ENCODE measurements around the gene ABI3BP. TPM values are rescaled to one million over a fixed set of nuclear protein-coding genes. Genes with fewer than 3 reads are reported as not detected.
"Not testable (repeated sequence)": the region's sequence is repeated elsewhere in the genome, so short reads cannot be mapped to it uniquely, and the experiment has no call there.

ABI3BP gene
- total RNA-seq (2014; rRNA removed; shearing (Covaris generic)) = 6.7 and 21.9 TPM in 2 replicates

DNA sequence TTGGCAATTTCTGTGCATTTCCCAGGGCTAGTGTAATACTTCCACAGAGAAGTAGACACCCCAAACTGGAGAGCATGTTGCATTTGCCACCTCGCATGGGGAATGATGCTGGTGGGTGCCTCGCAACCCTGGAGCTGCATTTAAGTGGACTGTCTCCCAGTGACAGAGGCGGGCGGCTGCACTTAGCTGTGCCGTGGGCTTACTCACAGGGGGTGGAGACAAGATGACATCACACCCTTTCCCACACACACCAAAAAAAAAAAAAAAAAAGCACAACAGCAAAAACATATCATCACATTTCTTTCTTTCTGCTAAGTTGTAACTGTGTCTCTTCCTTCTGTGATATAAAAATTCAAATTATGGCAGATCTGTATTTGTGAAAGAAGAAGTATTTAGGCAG, at the start of gene ABI3BP:
Gene ABI3BP, minus strand, starts transcription at position 113 of the 400 bp plus-strand sequence. Its CDS starts 37 bp downstream, at position 76.
- peak; percentile 87 for DNase-seq (ENCODE audit: low read depth)

DNA sequence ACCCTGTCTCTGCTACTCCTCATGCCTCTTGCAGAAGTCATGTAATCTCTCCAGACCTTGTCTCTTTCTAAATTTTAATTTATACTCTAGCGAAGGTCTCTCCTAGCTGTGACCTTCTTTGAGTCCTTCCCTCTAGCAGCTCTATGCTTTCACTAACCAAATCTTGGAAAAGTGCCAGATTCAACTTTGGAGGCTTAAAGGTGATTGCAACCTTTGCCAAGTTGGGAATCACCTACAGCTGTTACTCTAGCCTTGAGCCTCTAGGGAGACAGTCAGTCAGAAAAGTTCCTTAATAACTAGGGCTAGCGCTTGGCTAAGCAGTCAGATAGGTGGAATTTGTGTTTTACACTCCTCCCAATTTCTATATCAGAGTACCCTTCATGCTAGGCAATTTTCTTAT, 46.1 kb upstream of the ABI3BP start:
- peak; percentile 70 for DNase-seq (ENCODE audit: low read depth)

- DNase-seq (ENCODE audit: low read depth) = peak; percentile 88
These were observed 45.7 kb upstream of the ABI3BP start for GRCh38 chr3:101038880-101039279.

- DNase-seq (ENCODE audit: low read depth) = peak; percentile 66
These were observed 45.2 kb upstream of the ABI3BP start for GRCh38 chr3:101038393-101038792.

DNA sequence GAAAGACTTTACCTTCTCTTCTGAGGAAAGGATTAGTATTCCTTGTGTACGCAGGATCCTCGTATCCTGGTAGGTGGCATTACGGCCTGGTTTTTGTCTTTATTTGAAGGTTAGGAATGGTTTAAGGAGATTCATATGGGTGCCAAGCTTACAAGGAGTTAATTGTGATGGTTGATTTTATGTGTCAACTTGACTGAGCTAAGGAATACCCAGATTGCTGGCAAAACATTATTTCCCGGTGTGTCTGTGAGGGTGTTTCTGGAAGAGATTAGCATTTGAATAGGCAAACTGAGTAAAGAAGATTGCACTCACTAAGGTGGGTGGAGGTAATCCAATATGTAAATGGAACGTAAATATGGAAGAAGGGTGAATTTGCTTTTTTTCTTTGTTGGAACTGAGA, 44.4 kb upstream of the ABI3BP start:
- DNase-seq (ENCODE audit: low read depth) = no peak

DNA sequence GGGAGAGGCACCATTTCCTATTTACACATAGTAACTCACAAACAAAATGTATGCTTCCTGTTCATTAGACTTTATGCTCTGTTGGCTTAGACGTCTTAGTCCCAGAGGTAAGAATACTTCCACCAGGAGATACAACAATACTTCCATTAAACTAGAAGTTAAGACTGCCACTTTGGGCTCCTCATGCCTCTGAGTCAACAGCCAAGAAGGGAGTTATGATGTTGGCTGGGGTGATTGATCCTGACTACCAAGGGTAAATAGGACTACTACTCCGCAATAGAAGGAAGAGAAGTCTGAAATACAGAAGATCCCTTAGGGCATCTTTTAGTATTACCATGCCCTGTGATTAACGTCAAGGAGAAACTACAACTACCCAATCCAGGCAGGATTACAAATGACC, 43.5 kb upstream of the ABI3BP start:
- peak; percentile 62 for DNase-seq (ENCODE audit: low read depth)

- peak; percentile 100 for DNase-seq (ENCODE audit: low read depth)
These were observed 43.0 kb upstream of the ABI3BP start for GRCh38 chr3:101036213-101036618.

GRCh38 chr3:101027286-101027685, 34.1 kb upstream of the ABI3BP start:
- DNase-seq (ENCODE audit: low read depth) = no peak

- DNase-seq (ENCODE audit: low read depth) = peak; percentile 42
These were observed 33.7 kb upstream of the ABI3BP start for GRCh38 chr3:101026881-101027280.

DNA sequence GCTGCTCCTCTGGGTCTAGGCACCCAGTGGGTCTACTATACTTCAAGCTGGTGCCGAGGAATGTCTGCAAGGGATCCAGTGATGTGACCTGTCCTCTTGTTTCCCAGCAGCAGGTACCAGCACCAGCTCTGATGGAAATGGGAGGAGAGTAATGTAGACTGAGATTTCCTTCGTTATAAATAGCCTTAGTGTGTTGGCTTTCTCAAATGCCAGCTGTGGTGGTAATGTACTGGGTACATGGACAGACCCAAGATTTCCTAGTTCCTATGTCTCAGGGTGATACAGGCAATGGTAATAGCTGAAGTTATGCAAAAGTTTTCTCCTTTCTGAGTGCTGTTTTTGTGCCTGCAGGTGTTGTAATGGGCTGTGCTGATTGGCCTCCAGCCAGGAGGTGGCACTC, 33.0 kb upstream of the ABI3BP start:
- DNase-seq (ENCODE audit: low read depth) = no peak

DNA sequence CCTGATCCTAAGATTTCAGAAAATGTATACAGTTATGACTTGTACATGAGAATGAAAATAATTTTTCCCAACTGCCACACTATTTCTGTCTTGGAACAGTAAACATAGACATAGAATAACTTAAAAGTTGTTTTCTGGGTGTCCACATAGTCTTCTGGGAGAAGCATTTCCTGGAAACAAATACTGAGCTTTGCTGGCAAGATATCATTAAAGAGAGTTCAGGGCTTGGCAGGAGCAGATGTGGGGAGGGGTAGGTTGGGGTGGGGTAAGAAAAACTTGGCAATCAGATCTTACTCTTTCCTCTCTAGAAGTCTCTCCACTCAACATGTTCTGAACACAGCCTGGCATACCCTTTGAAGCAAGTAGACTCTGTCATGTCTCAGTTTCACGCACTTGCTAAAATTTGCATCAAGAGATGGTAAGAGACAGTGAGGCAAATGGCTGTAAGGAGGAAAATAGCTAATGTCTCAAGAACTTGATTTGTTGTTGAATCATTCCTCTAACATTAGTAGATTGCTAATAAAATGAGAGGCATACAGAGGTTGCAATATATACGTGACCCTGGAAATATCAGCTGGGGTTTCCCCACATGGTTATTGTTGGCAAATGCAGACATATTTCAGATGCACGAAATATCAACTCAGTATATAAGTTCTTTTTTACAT, 27.3 kb upstream of the ABI3BP start:
- no peak for DNase-seq (ENCODE audit: low read depth)

DNA sequence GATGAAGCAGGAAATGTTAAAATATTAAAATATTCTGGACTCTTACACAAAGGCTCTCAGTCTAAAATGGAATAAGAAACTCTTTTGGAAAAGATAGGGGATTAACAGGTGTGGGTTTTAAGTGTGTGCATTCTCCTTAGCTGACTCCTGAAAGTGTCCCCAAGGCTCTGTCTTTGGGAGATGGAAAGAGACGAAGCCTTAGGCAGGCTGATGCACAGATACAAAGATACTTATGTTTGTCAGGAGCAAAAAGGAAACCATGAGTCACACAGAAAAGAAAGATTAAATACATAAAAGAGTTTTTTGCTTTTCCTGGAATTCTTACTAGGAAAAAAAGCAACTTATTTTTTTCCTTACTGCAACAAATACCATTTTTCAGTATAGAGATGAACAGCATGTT, 23.8 kb upstream of the ABI3BP start:
- no peak for DNase-seq (ENCODE audit: low read depth)

GRCh38 chr3:101012312-101012711, 19.1 kb upstream of the ABI3BP start:
- not testable (repeated sequence) for DNase-seq (ENCODE audit: low read depth)

GRCh38 chr3:101011136-101011535, 17.9 kb upstream of the ABI3BP start:
- DNase-seq (ENCODE audit: low read depth) = peak; percentile 18

DNA sequence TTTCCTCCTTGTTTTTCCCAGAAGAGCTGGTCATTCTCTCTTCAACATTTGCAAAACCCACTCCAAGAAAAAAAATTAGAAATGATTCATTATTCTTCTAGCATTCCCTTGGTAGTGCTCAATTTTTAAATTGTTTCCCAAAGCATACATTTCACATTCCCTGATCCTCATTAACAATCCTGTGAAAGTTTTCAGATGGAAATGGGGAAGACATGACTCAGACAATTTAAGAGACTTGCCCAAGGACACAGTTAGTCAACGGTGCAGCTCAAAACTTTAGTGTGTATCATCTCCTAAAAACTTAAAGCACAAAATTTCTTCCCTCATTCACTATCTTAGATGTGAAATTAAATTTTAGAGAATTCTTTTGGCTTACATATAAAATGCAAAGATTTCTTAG, 17.1 kb upstream of the ABI3BP start:
- peak; percentile 68 for DNase-seq (ENCODE audit: low read depth)

DNA sequence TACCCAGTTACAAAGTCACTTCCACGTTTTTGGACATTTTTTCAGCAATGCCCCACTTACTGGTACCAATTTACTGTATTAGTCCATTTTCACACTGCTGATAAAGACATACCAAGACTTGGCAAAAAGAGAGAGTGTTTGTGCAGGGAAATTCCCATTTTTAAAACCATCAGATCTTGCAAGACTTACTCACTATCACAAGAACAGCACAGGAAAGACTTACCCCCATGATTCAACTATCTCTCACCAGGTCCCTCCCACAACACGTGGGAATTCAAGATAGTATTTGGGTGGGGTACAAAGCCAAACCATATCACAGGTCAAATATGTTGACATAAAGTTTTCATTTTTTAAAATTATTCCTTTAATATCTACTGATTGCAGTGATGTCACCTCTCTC, 16.2 kb upstream of the ABI3BP start:
- DNase-seq (ENCODE audit: low read depth) = no peak

DNA sequence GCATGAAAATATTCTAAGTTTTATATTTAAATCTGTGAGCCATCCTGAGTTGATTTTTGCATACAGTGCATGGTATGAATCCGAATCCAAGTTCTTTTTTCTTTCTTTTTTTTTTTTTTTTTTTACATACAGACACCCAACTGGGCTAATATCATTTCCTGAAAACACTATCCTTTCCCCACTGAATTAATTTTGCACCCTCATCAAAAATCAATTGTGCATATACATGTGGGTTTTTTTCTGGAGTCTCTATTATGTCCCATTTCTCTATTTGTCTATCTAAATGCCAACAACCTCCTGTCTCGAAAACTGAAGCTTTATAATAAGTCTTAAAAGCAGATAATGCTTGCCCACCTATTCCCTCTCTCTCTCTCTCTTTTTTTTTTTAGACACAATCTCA, 5.9 kb upstream of the ABI3BP start:
- DNase-seq (ENCODE audit: low read depth) = no peak

- no peak for DNase-seq (ENCODE audit: low read depth)
These were observed 1.6 kb upstream of the ABI3BP start for GRCh38 chr3:100994809-100995208.

- no peak for DNase-seq (ENCODE audit: low read depth)
These were observed 966 bp upstream of the ABI3BP start for GRCh38 chr3:100994187-100994586.

DNA sequence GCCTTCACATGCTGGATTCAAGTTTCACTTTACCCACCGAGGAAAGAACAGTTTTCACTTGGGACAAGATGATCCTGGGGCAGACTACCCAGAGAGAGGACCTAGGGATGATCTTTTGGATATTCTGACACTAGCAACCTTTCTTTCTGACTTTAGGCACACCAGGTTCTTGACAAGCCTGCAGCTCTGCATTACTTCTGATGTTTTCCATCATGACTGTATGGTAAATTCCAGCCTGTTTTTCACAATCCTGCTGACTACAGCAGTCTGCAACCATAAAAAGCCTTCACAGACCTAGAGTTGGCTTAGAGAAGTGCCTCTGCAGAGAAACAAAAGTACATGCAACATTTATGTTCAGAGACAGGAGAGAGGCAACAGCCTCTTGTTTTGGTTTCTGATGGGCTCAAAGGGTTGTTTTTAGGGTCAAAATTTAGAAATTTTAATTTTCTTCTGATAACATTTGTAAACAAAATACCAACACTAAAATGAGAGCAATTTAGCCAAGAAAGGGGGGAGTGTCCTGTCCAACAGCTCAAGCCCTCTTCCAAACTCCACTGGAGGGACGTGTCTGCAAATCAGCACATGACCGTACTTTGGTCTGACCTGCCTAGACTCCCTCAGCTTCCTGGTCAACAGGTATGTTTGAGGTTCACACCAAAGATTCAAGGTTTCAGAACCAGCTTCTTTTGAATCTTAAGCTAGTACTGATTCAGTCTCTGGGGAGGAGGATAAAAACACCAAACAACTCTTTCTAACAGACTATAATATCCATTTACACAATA, 799 bp downstream of the ABI3BP start:
- DNase-seq (ENCODE audit: low read depth) = peak; percentile 70

GRCh38 chr3:100988080-100988479, 5.1 kb downstream of the ABI3BP start:
- DNase-seq (ENCODE audit: low read depth) = no peak

DNA sequence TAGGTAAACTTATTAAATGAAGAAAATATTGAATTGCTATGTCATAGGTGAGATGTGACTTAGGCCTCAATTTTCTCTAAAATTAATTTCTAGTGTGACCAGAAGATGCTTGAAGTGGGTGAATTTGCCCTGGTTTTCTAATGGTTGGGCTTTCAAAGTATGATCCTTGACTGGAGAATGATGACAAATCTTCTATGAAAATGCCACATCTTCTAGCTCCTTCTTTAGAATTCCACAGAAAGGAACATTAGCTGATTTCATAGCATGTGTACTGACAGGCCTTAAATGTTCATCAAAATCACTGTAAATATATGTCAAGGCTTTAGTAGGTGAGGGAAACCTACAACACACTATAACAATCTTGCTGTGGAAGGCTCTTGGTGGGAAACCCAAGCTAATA, 8.9 kb downstream of the ABI3BP start:
- DNase-seq (ENCODE audit: low read depth) = no peak

DNA sequence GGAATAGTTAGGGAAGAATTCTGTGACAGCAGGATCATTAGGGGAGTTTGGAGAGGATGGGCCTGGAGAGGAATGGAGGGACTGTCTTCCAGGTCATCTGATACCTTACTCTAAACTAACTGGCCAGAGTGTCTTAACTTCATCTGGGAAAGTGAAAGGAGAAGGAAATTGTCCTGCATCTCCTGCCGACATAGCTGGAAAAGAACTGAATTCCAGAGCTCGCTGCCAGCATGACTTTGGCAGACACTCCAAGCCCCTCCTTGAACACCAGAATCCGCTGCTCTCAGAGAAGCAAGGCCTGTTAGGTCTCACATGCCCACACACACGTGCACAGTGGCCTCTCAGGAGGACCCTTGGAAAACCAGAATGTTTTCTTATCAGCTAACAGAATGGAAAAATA, 10.5 kb downstream of the ABI3BP start:
- peak; percentile 64 for DNase-seq (ENCODE audit: low read depth)
